GM12878 (cell line): ENCODE data around the gene EDNRA.

Experiments used
- FOS ChIP-seq: IDR thresholded peaks from 3 replicates; pipeline ENCODE4 v1.6.1; 2011; ENCODE audit warnings: borderline replicate concordance; ENCODE audit not compliant: insufficient read length; ENCODE audit errors: extremely low read depth
- POLR2AphosphoS5 ChIP-seq: IDR thresholded peaks from 2 replicates; pipeline ENCODE4 v1.6.1; 2011; ENCODE audit warnings: mild to moderate bottlenecking, low read length, inconsistent platforms
- TAF1 ChIP-seq: IDR thresholded peaks from 2 replicates; pipeline ENCODE4 v1.6.1; 2011; ENCODE audit warnings: mild to moderate bottlenecking, low read depth, low read length, borderline replicate concordance
- YBX1 ChIP-seq: fragments of 450-650 bp; IDR thresholded peaks from 2 replicates; pipeline ENCODE4 v1.6.1; 2016; ENCODE audit warnings: antibody characterized with exemption
- TF ChIP-seq, protein P1 (sequence below), 3 experiments: IDR thresholded peaks in 2 of 3; conservative IDR thresholded peaks in 1 of 3; 2 replicates each; pipeline ENCODE4 v1.5.1; 2011; ENCODE audit warnings: low read depth in 3 of 3, low read length in 3 of 3, mild to moderate bottlenecking in 3 of 3, control low read depth in 2 of 3, moderate library complexity in 2 of 3, inconsistent platforms in 1 of 3, mixed read lengths in 1 of 3; ENCODE audit not compliant: control insufficient read depth in 2 of 3, insufficient read depth in 1 of 3; ENCODE audit errors: extremely low read depth in 1 of 3
- TF ChIP-seq, protein P2 (sequence below): fragments of 450-650 bp; formaldehyde crosslinking; IDR thresholded peaks from 2 replicates; pipeline ENCODE4 v1.4.0; 2020; ENCODE audit warnings: mild to moderate bottlenecking, moderate library complexity
- TF ChIP-seq, protein P3 (sequence below): IDR thresholded peaks from 2 replicates; pipeline ENCODE4 v1.6.1; 2012; ENCODE audit warnings: low read length, inconsistent platforms

DNA sequence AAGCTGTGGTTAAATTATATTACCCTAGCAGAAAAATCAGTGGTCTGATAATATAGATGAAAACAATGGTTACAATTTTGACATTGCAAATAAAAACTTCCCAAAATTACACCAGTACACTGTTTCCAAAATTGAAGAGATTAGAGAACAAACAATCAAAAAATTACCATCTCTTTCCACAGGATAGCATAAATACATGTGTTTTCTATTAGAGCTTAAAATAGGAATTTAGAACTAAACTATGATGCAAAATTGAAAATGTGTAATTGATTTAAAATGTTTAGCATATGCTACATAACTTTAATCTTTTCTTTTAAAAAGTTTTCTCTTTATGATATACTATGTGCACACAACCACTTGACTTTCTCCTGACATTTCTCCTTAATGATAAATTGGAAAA is 6.7 kb downstream of the EDNRA start:
- TF ChIP-seq, protein P1, sequence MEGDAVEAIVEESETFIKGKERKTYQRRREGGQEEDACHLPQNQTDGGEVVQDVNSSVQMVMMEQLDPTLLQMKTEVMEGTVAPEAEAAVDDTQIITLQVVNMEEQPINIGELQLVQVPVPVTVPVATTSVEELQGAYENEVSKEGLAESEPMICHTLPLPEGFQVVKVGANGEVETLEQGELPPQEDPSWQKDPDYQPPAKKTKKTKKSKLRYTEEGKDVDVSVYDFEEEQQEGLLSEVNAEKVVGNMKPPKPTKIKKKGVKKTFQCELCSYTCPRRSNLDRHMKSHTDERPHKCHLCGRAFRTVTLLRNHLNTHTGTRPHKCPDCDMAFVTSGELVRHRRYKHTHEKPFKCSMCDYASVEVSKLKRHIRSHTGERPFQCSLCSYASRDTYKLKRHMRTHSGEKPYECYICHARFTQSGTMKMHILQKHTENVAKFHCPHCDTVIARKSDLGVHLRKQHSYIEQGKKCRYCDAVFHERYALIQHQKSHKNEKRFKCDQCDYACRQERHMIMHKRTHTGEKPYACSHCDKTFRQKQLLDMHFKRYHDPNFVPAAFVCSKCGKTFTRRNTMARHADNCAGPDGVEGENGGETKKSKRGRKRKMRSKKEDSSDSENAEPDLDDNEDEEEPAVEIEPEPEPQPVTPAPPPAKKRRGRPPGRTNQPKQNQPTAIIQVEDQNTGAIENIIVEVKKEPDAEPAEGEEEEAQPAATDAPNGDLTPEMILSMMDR (IDR thresholded peaks at IDR 0.05 in 2 of 3, conservative IDR thresholded peaks at IDR 0.05 in 1 of 3; ENCODE audit: control insufficient read depth in 2 of 3, extremely low read depth in 1 of 3, insufficient read depth in 1 of 3, low read depth in 3 of 3, low read length in 3 of 3) = no peak
- no peak for TF ChIP-seq POLR2AphosphoS5
- TF ChIP-seq YBX1 = no peak
- TF ChIP-seq TAF1 = no peak
- TF ChIP-seq FOS = no peak
- TF ChIP-seq, protein P2, sequence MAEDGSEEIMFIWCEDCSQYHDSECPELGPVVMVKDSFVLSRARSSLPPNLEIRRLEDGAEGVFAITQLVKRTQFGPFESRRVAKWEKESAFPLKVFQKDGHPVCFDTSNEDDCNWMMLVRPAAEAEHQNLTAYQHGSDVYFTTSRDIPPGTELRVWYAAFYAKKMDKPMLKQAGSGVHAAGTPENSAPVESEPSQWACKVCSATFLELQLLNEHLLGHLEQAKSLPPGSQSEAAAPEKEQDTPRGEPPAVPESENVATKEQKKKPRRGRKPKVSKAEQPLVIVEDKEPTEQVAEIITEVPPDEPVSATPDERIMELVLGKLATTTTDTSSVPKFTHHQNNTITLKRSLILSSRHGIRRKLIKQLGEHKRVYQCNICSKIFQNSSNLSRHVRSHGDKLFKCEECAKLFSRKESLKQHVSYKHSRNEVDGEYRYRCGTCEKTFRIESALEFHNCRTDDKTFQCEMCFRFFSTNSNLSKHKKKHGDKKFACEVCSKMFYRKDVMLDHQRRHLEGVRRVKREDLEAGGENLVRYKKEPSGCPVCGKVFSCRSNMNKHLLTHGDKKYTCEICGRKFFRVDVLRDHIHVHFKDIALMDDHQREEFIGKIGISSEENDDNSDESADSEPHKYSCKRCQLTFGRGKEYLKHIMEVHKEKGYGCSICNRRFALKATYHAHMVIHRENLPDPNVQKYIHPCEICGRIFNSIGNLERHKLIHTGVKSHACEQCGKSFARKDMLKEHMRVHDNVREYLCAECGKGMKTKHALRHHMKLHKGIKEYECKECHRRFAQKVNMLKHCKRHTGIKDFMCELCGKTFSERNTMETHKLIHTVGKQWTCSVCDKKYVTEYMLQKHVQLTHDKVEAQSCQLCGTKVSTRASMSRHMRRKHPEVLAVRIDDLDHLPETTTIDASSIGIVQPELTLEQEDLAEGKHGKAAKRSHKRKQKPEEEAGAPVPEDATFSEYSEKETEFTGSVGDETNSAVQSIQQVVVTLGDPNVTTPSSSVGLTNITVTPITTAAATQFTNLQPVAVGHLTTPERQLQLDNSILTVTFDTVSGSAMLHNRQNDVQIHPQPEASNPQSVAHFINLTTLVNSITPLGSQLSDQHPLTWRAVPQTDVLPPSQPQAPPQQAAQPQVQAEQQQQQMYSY (CRISPR knock-in tag) = no peak
- TF ChIP-seq, protein P3, sequence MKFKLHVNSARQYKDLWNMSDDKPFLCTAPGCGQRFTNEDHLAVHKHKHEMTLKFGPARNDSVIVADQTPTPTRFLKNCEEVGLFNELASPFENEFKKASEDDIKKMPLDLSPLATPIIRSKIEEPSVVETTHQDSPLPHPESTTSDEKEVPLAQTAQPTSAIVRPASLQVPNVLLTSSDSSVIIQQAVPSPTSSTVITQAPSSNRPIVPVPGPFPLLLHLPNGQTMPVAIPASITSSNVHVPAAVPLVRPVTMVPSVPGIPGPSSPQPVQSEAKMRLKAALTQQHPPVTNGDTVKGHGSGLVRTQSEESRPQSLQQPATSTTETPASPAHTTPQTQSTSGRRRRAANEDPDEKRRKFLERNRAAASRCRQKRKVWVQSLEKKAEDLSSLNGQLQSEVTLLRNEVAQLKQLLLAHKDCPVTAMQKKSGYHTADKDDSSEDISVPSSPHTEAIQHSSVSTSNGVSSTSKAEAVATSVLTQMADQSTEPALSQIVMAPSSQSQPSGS = no peak
